Measurements from ENCODE around the gene IL3. TPM values are rescaled to one million over a fixed set of nuclear protein-coding genes. Genes with fewer than 3 reads are reported as not detected.
A peak's percentile ranks its signal among the peaks of the same experiment; 100 is the strongest.

Gene IL3, protein sequence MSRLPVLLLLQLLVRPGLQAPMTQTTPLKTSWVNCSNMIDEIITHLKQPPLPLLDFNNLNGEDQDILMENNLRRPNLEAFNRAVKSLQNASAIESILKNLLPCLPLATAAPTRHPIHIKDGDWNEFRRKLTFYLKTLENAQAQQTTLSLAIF
- not detected for total RNA-seq
- long read RNA-seq: 0 reads

- ATAC-seq (ENCODE audit: poor library complexity) (no peak), DNase-seq (no peak)
- intact Hi-C loops (cut with DNase I): loop anchor here (5.0 to 10.0 kb wide), 2 partner anchors 124 to 473 kb away; no protein-coding TSS in a partner anchor
Measured at GRCh38 chr5:132060501-132061161, at the start of gene IL3. TSS of gene IL3 (plus strand) at chr5:132060655. CDS start at chr5:132060707, 52 bp downstream.

- intact Hi-C loops (cut with DNase I): no loop called here
- ATAC-seq (ENCODE audit: poor library complexity) (no peak), DNase-seq (no peak)
Measured at GRCh38 chr5:132010989-132011621, 49.4 kb upstream of the IL3 start.

DNA sequence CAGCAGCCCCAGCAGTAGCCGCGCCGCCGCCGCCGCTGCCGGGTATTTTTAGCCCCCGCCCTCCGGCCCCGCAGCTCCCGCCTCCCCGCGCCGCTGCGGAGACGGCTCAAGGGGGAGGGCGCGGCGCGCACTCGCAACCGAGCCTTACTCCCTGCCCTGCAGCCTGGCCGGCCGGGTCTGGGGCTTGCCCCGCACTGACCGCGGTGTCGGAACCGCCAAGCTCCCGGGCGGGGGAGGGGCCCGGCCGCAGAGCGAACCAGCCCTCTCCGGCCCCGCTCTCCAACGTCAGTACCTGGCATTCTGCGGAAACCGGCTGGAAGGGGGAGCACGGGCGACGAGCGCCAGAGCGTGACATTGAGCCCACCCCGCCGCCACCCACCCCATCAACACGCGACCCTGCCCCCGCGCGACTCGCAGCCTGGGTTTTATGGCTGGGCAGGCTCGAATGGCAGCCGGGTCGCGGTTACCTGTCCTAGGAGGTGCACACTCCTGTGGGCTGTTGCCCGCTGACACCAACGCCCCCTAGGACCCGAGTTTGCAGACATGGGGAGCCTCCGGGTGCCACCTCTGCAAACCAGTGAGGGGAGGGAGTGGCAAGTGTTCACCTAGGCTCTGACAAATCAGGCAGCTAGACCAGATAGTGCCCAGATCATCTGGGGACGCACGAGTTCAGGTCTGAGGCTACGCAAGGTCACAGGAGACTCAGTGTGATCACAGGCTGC lies 48.7 kb upstream of the IL3 start, which contains the start of gene ACSL6:
TSS of gene ACSL6 (minus strand) at position 37 of the 722 bp plus-strand sequence. CDS start 105 bp downstream, outside the sequence.
- peak; percentile 71 for ATAC-seq (ENCODE audit: poor library complexity)
- intact Hi-C loops (cut with DNase I): no loop called here

GRCh38 chr5:132012371-132013005 lies 48.0 kb upstream of the IL3 start:
- intact Hi-C loops (cut with DNase I): no loop called here
- DNase-seq: peak; percentile 68
- peak; percentile 63 for ATAC-seq (ENCODE audit: poor library complexity)

More for the DNA sequence above, 48.7 kb upstream of the IL3 start, which contains the start of gene ACSL6:
- peak; percentile 54 for DNase-seq

DNA sequence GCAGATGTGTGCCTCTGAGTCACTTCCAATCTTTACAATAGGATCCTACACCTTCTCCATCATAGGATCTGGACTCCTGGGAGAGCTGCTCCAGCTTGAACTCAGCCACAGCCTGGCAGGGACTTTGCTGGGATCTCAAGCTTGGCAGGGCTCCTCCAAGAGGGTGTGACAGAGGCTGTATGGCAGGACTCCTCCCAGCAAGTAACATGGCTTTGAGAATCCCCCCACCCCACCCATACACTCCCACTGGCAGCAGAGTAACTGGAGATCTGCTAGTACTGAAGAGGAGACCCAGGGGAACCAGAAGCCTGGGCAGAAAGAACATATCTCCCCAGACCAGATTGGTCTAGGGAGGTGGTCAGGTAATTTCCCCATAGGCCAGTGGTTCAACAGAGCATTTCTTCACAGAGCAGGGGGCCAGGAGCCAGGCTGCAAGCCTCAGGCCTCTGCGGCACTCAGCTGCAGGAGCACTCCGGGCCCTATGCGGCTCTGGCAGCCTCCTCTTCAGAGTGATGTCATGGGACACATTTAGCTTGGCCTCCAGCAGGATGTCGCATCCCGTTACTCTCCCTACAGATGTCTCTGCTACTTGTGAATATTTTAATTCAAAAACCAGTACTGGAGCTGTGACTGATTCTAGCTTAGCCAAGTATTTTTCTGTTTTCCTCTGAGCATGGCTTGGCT lies 47.3 kb upstream of the IL3 start:
- ATAC-seq (ENCODE audit: poor library complexity) (peak; percentile 55), DNase-seq (no peak)
- intact Hi-C loops (cut with DNase I): no loop called here

DNA sequence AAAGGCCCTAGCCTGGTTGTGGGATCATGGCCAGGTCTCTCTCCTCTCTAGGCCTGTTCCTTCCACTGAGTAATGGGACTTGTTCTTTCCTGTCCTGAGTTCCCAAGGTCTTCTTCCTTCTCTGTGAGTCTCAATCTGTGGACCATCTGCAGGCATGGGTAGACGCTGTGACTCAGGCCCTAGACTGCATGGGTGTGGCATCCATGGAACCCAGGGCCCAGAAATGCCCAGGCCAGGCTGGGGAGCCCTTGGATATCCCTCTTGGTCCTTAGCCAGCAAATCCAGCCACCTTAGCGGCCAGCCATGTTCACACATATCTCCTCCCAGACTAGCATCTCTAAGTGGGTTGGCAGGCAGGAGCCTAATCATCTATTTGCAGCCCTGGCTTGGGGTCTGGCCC lies 46.7 kb upstream of the IL3 start:
- intact Hi-C loops (cut with DNase I): no loop called here
- DNase-seq: no peak
- ATAC-seq (ENCODE audit: poor library complexity): no peak

- no peak for ATAC-seq (ENCODE audit: poor library complexity)
- intact Hi-C loops (cut with DNase I): no loop called here
- DNase-seq: no peak
Measured at GRCh38 chr5:132016721-132017250, 43.7 kb upstream of the IL3 start.

DNA sequence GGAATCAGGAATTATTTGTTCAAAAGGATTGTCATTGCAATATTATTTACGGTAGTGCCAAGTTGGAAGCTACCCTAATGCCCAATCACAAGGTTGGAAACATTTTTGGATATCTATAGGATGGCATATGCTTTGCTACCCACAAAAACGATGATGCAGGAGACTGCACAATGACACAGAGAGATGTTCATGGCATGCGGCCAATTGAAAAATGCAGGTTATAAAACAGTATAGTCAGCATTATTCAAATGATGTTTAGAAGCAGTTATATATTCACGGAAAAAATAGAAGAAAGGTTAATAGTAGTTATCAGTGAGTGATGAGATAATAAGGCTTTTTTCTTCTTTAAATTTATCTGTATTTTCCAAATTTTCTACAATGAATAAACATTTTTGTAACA lies 43.1 kb upstream of the IL3 start:
- no peak for ATAC-seq (ENCODE audit: poor library complexity)
- intact Hi-C loops (cut with DNase I): no loop called here
- DNase-seq: no peak

GRCh38 chr5:132017738-132018625 lies 42.5 kb upstream of the IL3 start:
- DNase-seq (no peak), ATAC-seq (ENCODE audit: poor library complexity) (no peak)
- intact Hi-C loops (cut with DNase I): no loop called here

- intact Hi-C loops (cut with DNase I): no loop called here
- no peak for DNase-seq
Measured at GRCh38 chr5:132019337-132019736, 41.1 kb upstream of the IL3 start.

DNA sequence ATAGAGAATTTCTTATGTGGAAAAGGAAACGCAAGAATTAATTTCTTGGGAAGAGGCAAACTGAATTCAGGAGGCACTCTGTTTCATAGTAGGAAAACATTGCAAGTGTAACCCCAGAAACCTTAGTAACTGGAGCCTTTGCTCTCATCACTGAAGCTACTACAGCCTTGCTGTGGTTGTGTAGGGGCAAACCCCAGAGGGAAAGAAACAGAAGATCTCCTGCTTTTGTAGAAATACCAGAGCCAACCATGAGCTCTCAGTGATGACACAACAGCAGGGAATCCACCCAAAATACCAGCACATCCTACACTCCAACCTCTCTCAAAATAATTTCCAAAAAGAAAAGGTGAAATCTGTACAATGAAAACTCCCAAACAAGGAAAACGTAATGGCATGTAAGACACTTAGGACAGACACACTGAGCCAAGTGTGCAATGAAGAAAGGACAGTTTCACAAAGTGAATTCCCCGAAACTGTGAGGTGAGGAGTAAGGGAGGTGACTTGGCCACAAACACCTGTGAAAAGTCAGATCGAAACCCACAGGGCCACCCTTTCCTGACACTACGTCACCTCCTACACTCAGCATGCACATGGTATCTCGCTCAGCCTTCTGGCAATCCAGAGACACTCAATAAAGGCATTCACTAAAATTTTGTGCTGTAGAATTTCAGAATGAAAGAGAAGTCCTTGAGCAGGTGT lies 40.4 kb upstream of the IL3 start:
- DNase-seq (no peak), ATAC-seq (ENCODE audit: poor library complexity) (no peak)
- intact Hi-C loops (cut with DNase I): no loop called here

More at GRCh38 chr5:132019337-132019736, 41.1 kb upstream of the IL3 start:
- ATAC-seq (ENCODE audit: poor library complexity): no peak

DNA sequence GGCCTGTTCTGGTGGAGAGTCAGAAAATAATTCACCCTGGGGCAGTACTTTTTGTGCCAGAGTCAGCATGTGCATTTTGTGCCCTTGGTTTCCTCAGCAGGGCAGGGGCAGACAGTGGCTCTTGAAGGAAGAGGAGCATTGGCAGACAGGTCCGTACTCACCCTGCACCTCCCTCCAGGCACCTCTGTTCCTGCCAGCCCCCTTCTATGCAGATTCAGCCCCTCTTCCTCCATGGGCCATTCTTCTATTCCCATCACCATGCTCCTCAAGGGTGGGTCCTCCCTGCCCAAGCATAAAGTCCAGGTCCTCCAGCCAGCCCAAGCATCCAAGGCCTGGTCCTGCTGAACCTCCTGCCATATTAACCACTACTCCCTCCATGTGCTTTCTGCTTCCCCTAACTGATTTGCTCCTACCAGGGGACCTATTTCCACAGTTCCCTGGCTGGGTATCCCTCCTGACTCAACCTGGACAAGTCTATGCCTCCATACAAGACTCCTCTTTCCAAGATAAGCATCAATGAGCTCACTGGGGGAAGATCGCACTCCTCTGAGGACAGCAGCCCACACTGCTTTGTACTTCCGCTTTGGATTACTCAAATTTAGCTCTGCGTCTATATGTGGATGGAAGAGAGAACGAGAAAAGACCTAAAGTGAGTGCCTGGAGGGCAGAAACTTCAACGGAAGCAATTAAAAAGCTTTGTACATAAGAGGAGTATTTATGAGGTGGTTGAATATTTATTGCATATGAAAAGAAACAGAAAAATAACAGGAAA lies 39.7 kb upstream of the IL3 start:
- intact Hi-C loops (cut with DNase I): no loop called here
- ATAC-seq (ENCODE audit: poor library complexity): no peak
- no peak for DNase-seq

- ATAC-seq (ENCODE audit: poor library complexity): no peak
- intact Hi-C loops (cut with DNase I): no loop called here
- DNase-seq: no peak
Measured at GRCh38 chr5:132021654-132022053, 38.8 kb upstream of the IL3 start.

GRCh38 chr5:132022737-132023136 lies 37.7 kb upstream of the IL3 start:
- no peak for ATAC-seq (ENCODE audit: poor library complexity)
- intact Hi-C loops (cut with DNase I): no loop called here
- no peak for DNase-seq

- intact Hi-C loops (cut with DNase I): no loop called here
- no peak for ATAC-seq (ENCODE audit: poor library complexity)
- no peak for DNase-seq
Measured at GRCh38 chr5:132023258-132024116, 37.0 kb upstream of the IL3 start.
